CD4-positive, alpha-beta T cell (primary cell): Measurements from ENCODE around the gene SLC35B4. TPM values are rescaled to one million over a fixed set of nuclear protein-coding genes. Genes with fewer than 3 reads are reported as not detected.

ENCODE experiments used
- ATAC-seq: fragments of 200-7000 bp; cut with Tn5 transposase; one replicate; pipeline ENCODE4 v1.10.0; 2022; ENCODE audit warnings: mild to moderate bottlenecking; ENCODE audit not compliant: poor library complexity
- CTCF ChIA-PET: fragments of 350-600 bp; sonication (Branson Sonifier 250); formaldehyde crosslinking; loops from one replicate; lab custom pipeline; 2021; ENCODE audit warnings: antibody characterized with exemption, inconsistent platforms; lab: Charles Lee
- POLR2A ChIA-PET: fragments of 350-600 bp; sonication (Branson Sonifier 250); formaldehyde crosslinking; loops from one replicate; lab custom pipeline; 2021; ENCODE audit warnings: antibody characterized with exemption, inconsistent platforms; lab: Charles Lee
- DNase-seq, 14 experiments: peaks; one replicate each; pipeline ENCODE4 v3.0.0-alpha.2; 2013 to 2020; ENCODE audit warnings: mixed read lengths in 2 of 14
- H3K27ac ChIP-seq, 2 donors: one replicate each; pipeline versions ENCODE4 v1.5.1 to v1.7.0; 2013; ENCODE audit warnings: low read length in 2 of 2, low read depth in 1 of 2, mild to moderate bottlenecking in 1 of 2
- H3K27me3 ChIP-seq, 2 experiments: 1 replicate in 1 of 2; 2 replicates in 1 of 2; pipeline versions ENCODE4 v1.6.1 to v1.7.0; 2013; ENCODE audit warnings: low read length in 2 of 2, control low read depth in 1 of 2, mild to moderate bottlenecking in 1 of 2, moderate library complexity in 1 of 2; ENCODE audit not compliant: insufficient read depth in 2 of 2, control insufficient read depth in 1 of 2
- H3K36me3 ChIP-seq: one replicate; pipeline ENCODE4 v1.6.1; 2013; ENCODE audit warnings: low read length, control low read depth; ENCODE audit not compliant: insufficient read depth
- H3K4me1 ChIP-seq: one replicate; pipeline ENCODE4 v1.6.1; 2013; ENCODE audit warnings: low read length, control low read depth; ENCODE audit not compliant: insufficient read depth
- H3K4me3 ChIP-seq: one replicate; pipeline ENCODE4 v1.5.1; 2013; ENCODE audit warnings: mild to moderate bottlenecking, low read length, moderate library complexity
- H3K9me3 ChIP-seq, 2 experiments: 1 replicate in 1 of 2; 2 replicates in 1 of 2; pipeline versions ENCODE4 v1.6.1 to v1.7.0; 2013; ENCODE audit warnings: low read length in 2 of 2, mild to moderate bottlenecking in 2 of 2, control low read depth in 1 of 2, moderate library complexity in 1 of 2; ENCODE audit not compliant: control insufficient read depth in 1 of 2, insufficient read depth in 1 of 2
- H3K27ac Mint-ChIP-seq: one replicate; pipeline ENCODE4 v1.8.0; 2020; ENCODE audit warnings: mixed read lengths
- H3K27me3 Mint-ChIP-seq: one replicate; pipeline ENCODE4 v1.8.0; 2021; ENCODE audit warnings: mixed read lengths
- H3K36me3 Mint-ChIP-seq: one replicate; pipeline ENCODE4 v1.8.0; 2021; ENCODE audit warnings: low read depth, mixed read lengths
- H3K4me1 Mint-ChIP-seq: one replicate; pipeline ENCODE4 v1.8.0; 2021; ENCODE audit warnings: low read depth, mixed read lengths
- H3K4me3 Mint-ChIP-seq: one replicate; pipeline ENCODE4 v1.8.0; 2020; ENCODE audit warnings: mild to moderate bottlenecking, mixed read lengths
- H3K9me3 Mint-ChIP-seq: one replicate; pipeline ENCODE4 v1.8.0; 2020; ENCODE audit warnings: mixed read lengths
- CTCF ChIP-seq: fragments of 200-600 bp; IDR thresholded peaks from one replicate; pipeline ENCODE4 v1.8.0; 2022; ENCODE audit warnings: antibody characterized with exemption, mild to moderate bottlenecking
- intact Hi-C, 2 experiments: fragments of 100-400 bp; cut with DNase I in 1 of 2; cut with micrococcal nuclease in 1 of 2; formaldehyde crosslinking; loops; one replicate each; pipeline versions ENCODE4 v1.15.1 to v1.9.0; 2023 to 2025; cut with DNase I, micrococcal nuclease
- total RNA-seq, 174 experiments: library from RNA in 2 of 174; stranded (reverse) in 2 of 174; gene quantifications; one replicate each; pipeline ENCODE4 v1.2.3 and lab custom pipeline; 2021 to 2026

Gene SLC35B4
- total RNA-seq, 2 experiments from 2014 or later: 5.8 to 7.8 TPM

GRCh38 chr7:134289423-134289822 lies 27.3 kb downstream of the SLC35B4 start:
- Mint-ChIP-seq H3K36me3 (peaks cover 19% of the 10 kb centered on the region), H3K4me1 (no peaks in the 10 kb centered on the region), H3K4me3 (no peak overlapping the region), H3K9me3 (no peaks in the 10 kb centered on the region), H3K27ac (no peak overlapping the region), H3K27me3 (no peaks in the 10 kb centered on the region)
- no peaks in the 10 kb centered on the region for H3K9me3 ChIP-seq
- POLR2A ChIA-PET: no interaction called here
- H3K4me1 ChIP-seq: no peaks in the 10 kb centered on the region
- H3K36me3 ChIP-seq: peaks cover 3% of the 10 kb centered on the region
- H3K27ac ChIP-seq: no peak overlapping the region
- intact Hi-C loops: no loop called here
- H3K27me3 ChIP-seq: no peaks in the 10 kb centered on the region
- no peak for TF ChIP-seq CTCF
- no peak overlapping the region for H3K4me3 ChIP-seq
- CTCF ChIA-PET: no interaction called here
- no peak for ATAC-seq
- no peak for DNase-seq

- peaks cover 8% of the 10 kb centered on the region for H3K36me3 Mint-ChIP-seq
- H3K4me3 ChIP-seq: no peak overlapping the region
- no peak for TF ChIP-seq CTCF
- H3K4me3 Mint-ChIP-seq: no peak overlapping the region
- no peaks in the 10 kb centered on the region for H3K4me1 ChIP-seq
- H3K27me3 ChIP-seq: no peaks in the 10 kb centered on the region
- peaks cover 8% of the 10 kb centered on the region for H3K27me3 Mint-ChIP-seq
- intact Hi-C loops: no loop called here
- no peaks in the 10 kb centered on the region for H3K36me3 ChIP-seq
- POLR2A ChIA-PET: no interaction called here
- H3K27ac ChIP-seq: no peak overlapping the region
- no peak for ATAC-seq
- H3K9me3 Mint-ChIP-seq: no peaks in the 10 kb centered on the region
- no peak overlapping the region for H3K27ac Mint-ChIP-seq
- H3K9me3 ChIP-seq: no peaks in the 10 kb centered on the region
- no peak for DNase-seq
- CTCF ChIA-PET: no interaction called here
- H3K4me1 Mint-ChIP-seq: no peaks in the 10 kb centered on the region
Observed at GRCh38 chr7:134287916-134288659, 28.6 kb downstream of the SLC35B4 start.

GRCh38 chr7:134284952-134285351 lies 31.8 kb downstream of the SLC35B4 start:
- intact Hi-C loops: no loop called here
- DNase-seq (no peak), ATAC-seq (no peak)
- POLR2A ChIA-PET: no interaction called here
- CTCF ChIA-PET: no interaction called here
- no peaks in the 10 kb centered on the region for H3K4me1 Mint-ChIP-seq
- H3K4me3 Mint-ChIP-seq: no peak overlapping the region
- no peak overlapping the region for H3K27ac Mint-ChIP-seq
- Histone ChIP-seq H3K27me3 (no peaks in the 10 kb centered on the region), H3K9me3 (no peaks in the 10 kb centered on the region), H3K4me3 (no peak overlapping the region), H3K4me1 (no peaks in the 10 kb centered on the region), H3K27ac (no peak overlapping the region), H3K36me3 (no peaks in the 10 kb centered on the region)
- peaks cover 22% of the 10 kb centered on the region for H3K27me3 Mint-ChIP-seq
- H3K36me3 Mint-ChIP-seq: no peaks in the 10 kb centered on the region
- TF ChIP-seq CTCF: no peak
- no peaks in the 10 kb centered on the region for H3K9me3 Mint-ChIP-seq
